ES-I3 (cell line): ENCODE results near the gene LHPP.

Source experiments
- H3K36me3 ChIP-seq: 2 replicates; pipeline ENCODE4 v1.6.1; 2013; ENCODE audit warnings: mild to moderate bottlenecking, low read length, control low read depth, moderate library complexity; ENCODE audit not compliant: insufficient read depth
- H3K4me1 ChIP-seq: 2 replicates; pipeline ENCODE4 v1.6.1; 2013; ENCODE audit warnings: mild to moderate bottlenecking, control low read depth, low read length; ENCODE audit not compliant: insufficient read depth
- H3K9ac ChIP-seq: 2 replicates; pipeline ENCODE4 v1.6.1; 2013; ENCODE audit warnings: low read depth, mild to moderate bottlenecking, low read length, moderate library complexity
- H3K9me3 ChIP-seq: 2 replicates; pipeline ENCODE4 v1.6.1; 2013; ENCODE audit warnings: mild to moderate bottlenecking, low read length, moderate library complexity; ENCODE audit not compliant: control insufficient read depth, insufficient read depth

LHPP gene

DNA sequence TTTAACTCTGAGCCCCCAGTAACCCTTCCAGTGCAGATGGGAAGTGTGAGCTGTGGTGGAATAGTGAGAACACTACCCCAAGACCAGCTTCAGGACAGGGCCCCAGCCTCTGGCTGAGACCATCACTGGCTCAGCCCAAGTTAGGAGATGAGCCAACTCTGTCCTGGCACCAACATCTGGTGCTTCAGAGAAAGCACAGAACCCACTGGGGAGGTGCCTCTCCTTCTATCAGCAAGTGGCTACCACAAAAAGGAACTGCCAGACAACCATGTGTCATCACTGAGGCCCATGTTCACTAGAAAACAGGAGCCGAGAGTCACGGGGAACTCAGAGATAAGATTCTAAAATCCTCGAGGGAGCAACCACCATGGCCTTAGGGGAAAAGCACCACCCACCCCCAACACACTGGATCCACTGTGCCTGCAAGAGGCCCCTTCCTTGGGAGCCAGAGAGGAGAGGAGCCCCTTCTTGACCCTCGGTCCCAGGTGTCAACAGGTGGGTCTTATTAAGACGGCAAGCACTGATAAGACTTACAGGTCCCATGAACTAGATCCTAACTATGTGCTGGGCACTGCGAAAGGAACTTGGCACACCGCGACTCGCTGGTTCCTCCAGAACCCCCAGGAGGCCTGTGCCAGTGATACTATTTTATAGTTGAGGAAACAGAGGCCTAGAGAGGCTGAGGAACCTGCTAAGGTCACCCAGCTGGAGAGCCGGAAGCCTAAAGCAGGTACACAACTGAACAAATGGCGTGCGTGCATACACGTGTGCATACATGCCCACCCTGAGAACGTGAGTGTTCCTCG lies 179.9 kb downstream of the LHPP start:
- no peaks in the 10 kb centered on the region for H3K36me3 ChIP-seq
- no peaks in the 10 kb centered on the region for H3K4me1 ChIP-seq
- no peaks in the 10 kb centered on the region for H3K9me3 ChIP-seq
- no peak overlapping the region for H3K9ac ChIP-seq

DNA sequence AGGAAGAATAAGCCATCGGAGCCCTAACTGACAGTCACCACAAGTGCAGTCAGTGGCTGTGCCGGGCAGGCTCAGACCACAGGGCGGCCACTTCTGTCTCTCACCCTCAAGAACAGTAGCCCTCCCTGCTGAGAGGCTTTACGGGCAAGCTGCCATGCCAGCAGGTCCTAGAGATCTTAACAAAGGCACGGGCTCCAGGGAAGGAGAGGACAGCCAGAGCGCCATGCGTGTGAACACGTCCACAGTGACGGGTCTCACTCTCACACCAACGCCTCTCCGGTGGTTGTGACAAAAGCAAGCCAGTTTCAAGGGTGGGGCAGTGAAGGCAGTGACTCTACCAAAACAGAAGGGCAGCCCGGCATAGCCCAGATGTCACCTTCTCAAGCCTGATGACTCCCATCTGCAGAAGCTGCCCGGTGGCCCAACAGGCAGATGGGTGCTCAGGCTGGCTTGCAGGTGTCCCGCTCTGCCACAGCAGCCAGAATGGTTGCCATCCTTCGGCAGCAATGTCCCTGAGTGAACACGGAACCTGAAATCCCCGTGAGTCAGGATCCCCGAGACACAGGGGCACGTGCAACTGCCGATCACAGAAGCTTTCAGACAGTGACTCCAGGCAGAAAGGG lies 180.6 kb downstream of the LHPP start:
- Histone ChIP-seq H3K4me1 (no peaks in the 10 kb centered on the region), H3K9ac (no peak overlapping the region), H3K9me3 (no peaks in the 10 kb centered on the region), H3K36me3 (no peaks in the 10 kb centered on the region)

DNA sequence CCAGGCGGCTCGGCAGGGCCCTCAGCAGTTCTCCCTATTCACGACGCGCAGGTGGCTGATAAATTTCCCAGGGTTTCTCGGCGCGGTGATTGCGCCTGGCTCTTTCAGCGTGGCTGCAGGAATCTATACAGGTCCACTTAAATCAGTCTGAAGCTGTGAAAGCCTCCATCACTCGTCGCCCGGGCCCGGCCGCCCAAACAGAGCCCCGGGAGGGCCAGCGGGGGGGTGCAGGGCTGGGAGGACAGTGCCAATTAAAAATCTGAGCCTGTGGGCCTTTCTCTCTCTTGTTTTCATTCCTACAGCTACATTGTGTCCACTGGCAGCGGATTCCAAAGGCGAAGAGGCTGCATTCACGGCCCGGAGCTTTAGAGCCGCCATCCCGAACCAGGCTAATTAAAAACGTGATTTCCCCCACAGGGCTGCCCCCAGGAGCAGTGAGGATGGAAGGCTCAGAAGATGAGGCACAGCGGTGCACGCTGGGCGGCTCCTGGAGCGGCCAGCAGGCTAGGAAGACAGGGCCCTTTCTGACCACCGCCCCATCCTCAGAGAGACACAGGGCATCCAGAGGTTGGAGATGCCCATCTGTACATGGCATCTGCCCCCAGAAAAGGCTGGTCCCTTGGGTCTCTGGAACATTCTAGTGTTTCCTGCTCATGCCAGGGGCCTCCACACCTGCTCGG lies 181.8 kb downstream of the LHPP start:
- Histone ChIP-seq H3K9ac (no peak overlapping the region), H3K36me3 (no peaks in the 10 kb centered on the region), H3K4me1 (peaks cover 9% of the 10 kb centered on the region; the same call in 1 of the 2 replicates), H3K9me3 (no peaks in the 10 kb centered on the region)

DNA sequence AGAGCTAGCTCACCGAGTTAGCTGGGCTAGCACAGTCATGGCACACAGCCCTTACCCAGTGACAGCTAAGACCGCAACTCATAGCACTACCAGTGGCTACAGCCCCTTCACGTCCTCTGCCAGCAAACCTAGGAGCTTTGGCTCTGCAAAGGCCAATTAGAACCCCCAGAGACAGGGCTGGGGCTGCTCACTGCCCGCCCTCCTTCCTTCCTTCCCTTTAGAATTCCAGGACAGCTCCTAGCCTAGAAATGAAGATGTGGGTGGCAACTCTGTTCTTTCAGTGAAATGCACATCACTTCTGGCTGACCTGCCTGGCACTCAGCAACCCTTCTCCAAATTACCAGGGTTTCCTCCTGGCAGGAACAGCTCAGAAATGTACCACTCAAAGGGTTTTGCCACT lies 182.6 kb downstream of the LHPP start:
- no peak overlapping the region for H3K9ac ChIP-seq
- no peaks in the 10 kb centered on the region for H3K9me3 ChIP-seq
- H3K4me1 ChIP-seq = peaks cover 9% of the 10 kb centered on the region; the same call in 1 of the 2 replicates

DNA sequence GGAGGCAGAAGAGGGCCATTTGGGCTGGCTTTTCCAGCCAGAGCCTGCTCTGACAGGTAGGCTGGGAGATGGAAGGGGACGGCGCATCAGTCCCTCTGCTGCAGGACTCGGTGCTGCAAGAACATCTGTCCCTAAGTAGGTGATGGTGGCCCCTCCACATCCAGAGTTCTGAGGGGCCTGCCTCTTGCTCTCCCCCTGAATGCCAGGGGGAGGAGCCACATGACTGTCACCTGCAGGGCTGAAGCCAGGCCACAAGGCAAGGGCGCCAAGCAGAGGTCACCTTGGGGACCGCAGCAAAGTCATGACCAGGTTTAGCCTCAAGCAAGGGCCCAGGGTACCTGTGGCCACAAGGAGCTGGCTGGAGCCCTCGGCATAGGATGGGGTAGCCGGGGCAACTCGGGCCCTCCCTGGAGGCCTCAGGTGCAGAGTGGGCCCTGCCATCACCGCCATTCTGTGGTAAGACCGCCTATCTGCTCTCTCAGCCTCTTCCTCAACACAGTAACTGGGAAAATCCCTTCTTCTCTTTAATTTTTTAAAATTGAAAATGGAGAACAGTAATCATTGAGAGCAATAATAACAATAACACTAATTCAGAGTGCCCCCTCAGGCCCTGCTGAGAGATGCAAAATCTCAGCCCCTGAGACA lies 183.3 kb downstream of the LHPP start:
- peaks cover 9% of the 10 kb centered on the region; the same call in 1 of the 2 replicates for H3K4me1 ChIP-seq
- no peaks in the 10 kb centered on the region for H3K36me3 ChIP-seq

More for the DNA sequence above, 182.6 kb downstream of the LHPP start:
- H3K36me3 ChIP-seq = no peaks in the 10 kb centered on the region

DNA sequence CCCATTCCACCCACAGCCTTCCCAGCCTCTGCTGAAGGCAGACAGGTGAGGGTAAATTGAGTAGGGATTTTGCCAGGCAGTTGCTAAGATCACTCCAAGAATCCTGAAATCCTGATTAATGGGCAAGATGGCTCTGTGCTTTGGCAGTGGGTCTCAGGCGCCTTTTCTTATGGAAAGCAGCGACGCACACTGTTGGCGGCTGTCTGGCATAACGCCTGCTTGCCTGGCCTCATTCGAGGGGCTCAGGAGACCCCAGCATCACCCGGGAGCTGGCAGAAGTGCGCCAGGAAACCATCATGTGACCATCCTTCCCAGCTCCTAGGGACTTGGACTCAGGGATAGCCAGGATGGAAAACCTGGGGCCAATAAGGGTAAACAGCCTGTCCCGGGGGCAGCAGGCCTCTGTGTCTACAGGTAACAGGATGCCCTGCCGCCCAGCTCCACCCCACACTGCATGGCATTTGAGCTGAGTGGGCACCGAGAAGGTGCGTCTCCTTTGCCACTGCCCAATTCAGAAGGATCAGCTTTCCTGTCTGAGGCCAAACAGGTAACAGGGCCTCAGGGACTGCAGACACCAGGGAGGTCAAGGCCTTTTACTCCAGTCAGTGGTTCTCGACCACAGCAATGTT lies 184.0 kb downstream of the LHPP start:
- Histone ChIP-seq H3K36me3 (no peaks in the 10 kb centered on the region), H3K9ac (no peak overlapping the region), H3K4me1 (peaks cover 15% of the 10 kb centered on the region), H3K9me3 (no peaks in the 10 kb centered on the region)

More for the DNA sequence above, 183.3 kb downstream of the LHPP start:
- Histone ChIP-seq H3K9ac (no peak overlapping the region), H3K9me3 (no peaks in the 10 kb centered on the region)

DNA sequence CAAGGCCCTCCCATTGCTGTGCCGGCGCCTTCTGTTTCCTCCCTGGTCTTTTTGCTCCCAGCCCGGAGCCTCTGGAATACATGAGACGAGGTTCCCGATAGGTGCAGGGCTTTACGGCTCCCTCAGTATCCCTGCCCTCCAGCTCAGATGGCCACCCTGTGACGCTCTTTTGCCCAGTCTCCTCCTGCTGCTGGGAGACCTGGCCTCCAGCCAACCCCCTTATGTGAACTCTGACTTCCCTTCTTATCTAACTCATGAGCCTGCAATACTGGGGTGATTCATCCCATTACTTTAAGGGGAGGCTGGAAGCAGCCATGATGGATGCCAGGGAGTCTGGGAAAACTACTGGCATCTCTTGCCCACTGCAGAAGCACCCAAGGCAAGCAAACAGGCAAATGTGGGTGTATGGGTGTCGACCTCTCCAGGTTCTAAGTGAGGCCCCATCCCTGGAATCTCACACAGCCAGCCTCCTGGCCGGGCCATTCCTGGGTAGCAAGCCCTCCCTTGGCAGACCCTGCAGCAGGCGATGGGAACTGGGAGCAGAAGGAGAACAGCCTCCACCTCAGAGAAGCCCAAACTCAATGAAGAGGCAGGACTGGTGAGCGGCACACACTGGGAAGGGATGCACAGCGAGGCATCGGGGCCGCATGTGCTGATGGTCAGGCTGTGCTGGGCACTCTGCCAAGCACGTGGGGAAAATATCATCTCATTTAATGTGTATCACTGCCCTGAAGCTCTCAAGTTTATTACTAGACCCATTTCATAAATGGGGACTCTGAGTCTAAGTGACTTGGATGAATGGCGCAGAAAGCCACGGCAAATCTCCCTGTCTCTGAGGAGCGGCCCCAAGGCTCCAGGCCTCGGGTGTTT lies 185.1 kb downstream of the LHPP start:
- peaks cover 25% of the 10 kb centered on the region for H3K4me1 ChIP-seq
- H3K36me3 ChIP-seq = no peaks in the 10 kb centered on the region
- no peak overlapping the region for H3K9ac ChIP-seq
- no peaks in the 10 kb centered on the region for H3K9me3 ChIP-seq

DNA sequence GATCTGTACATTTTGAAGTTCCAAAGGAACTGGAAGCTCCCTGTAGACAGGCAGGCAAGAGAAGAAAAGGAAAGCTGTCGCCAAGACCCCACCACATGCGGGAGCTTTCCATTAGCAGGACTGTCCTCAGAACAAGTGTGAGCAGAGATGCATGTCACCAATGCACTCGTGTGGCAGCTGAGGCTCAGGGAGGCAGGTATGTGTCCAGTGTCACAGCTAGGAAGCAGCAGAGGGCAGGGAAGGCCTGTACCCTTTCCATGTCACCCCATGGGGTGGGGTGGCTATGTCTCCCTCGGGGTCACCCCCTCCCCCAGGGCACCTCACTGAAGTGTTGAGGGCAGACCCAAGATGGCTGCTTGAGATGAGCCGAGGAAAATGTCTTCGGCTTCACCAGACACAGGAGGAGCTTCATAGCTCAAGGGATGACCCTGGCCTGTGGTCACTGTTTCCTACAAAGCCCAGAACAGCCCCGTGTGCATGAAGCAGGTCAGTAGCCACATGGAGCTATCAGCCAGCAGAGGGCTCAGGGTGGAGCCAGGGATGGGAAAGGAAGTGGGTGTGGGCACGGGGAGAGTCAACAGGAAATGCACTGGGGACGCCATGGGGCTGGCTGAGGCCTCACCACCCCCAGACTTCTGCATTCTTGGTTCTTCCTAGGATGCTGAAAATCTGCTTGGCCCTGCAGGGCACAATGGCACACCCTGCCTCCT lies 186.0 kb downstream of the LHPP start:
- Histone ChIP-seq H3K4me1 (peaks cover 25% of the 10 kb centered on the region), H3K36me3 (no peaks in the 10 kb centered on the region), H3K9me3 (no peaks in the 10 kb centered on the region), H3K9ac (no peak overlapping the region)

DNA sequence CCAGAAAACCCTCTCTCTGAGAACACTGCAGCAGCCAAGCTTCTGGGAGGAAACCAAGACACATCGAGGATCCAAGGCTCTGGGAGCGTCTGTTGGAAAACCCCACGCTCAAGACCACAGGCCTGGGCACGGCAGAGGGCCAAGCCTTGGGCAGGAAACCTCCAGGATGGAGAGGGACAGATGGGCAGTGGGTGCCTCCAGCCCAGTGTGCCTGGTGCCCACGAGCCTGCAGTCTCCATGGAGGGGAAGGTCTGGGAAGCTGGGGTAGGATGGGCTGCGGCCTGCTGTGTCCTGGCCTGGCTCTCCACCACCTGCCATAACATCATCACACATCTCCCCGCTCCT lies 186.5 kb downstream of the LHPP start:
- Histone ChIP-seq H3K9ac (no peak overlapping the region), H3K9me3 (no peaks in the 10 kb centered on the region), H3K4me1 (peaks cover 25% of the 10 kb centered on the region), H3K36me3 (no peaks in the 10 kb centered on the region)

DNA sequence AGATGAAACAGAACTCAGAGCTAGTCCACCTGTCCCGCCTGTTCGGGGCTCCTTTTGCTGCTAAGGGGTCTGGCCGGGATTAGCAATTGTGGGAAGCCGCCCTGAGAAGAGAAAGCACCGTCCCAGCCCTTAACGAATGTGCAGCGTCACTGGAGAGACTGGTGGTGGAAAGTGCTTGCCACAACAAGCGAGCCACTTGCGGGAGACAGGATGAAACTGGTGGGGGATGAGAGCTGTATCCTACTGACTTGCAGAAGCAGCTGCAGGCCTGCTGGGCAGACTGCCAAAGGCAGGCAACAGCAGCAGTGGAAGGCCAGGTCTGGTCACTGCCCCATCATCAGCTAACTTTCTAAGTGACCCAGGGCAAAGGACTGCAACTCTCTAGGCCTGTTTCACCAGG lies 187.1 kb downstream of the LHPP start:
- Histone ChIP-seq H3K9me3 (no peaks in the 10 kb centered on the region), H3K9ac (no peak overlapping the region), H3K36me3 (no peaks in the 10 kb centered on the region), H3K4me1 (peaks cover 25% of the 10 kb centered on the region)

DNA sequence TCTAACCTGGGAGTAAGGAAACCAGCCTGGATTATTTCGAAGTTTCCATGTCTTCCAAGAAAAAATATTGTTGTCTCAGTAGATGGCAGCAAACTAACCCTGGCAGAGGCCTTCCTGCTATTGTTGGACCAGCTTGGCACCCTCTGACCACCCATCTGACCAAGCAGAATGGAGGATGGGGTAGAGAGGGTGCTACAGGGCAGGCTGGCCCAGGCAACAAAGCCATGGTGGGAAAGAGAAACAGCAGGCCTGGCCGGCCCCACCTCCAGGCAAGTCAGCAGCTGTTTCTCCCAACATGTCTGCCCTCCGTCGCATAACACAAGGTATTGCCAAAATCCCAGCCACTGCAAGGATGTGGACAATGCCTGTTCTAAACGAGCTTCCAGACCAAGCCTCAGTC lies 187.6 kb downstream of the LHPP start:
- no peaks in the 10 kb centered on the region for H3K9me3 ChIP-seq
- H3K36me3 ChIP-seq = no peaks in the 10 kb centered on the region
- no peak overlapping the region for H3K9ac ChIP-seq
- H3K4me1 ChIP-seq = peaks cover 25% of the 10 kb centered on the region

DNA sequence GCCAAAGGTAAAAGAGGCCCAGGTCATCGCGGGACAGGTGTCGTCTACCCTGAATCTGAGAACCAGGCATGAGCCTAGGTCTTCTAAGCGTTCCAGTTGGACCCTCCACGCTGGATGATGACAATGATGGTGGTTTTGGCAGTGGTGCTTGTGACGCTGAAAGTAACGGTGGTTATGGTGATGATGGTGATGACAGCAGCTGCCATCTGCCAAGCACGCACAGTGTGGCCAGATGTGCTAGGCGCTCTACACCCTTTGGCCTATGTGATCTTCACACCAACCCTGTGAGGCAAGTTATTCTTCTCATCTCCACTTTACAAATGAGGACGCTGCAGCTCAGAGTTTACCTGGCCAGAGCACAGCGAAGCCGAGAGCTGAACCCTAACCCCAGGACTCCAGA lies 188.6 kb downstream of the LHPP start:
- Histone ChIP-seq H3K36me3 (no peaks in the 10 kb centered on the region), H3K9me3 (no peaks in the 10 kb centered on the region), H3K9ac (no peak overlapping the region), H3K4me1 (peaks cover 30% of the 10 kb centered on the region)

DNA sequence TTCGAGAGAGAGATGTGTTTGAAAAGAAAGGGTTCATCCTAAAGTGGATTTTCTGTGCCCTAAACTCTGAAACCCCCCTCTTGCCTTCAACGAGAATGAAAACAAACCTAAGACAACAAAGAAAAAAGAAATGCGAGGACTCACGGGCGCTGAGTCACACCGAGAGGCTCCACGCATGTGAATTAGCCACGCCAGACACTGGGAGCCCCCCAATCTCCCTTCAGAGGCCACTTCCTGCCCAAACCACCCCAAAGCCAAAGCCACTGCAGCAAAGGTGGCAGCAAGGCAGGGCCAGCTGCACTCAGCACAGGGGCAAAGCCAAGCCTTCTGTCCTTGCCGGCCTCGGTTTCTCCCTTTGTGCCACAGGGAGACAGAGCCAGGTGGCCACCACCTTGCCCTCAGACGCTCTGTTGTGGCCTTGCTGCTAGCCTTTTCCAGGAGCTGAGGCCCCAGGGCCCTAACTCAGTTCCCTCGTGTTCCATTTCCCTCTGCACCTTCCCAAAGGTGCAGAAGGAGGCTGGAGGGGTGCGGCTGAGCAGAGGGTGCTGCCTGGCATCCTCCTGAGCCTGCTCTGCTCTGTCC lies 189.3 kb downstream of the LHPP start:
- Histone ChIP-seq H3K9ac (no peak overlapping the region), H3K36me3 (no peaks in the 10 kb centered on the region), H3K9me3 (no peaks in the 10 kb centered on the region), H3K4me1 (peaks cover 31% of the 10 kb centered on the region)
